Astrocyte of the cerebellum (primary cell): ENCODE data around the gene EIF3K.

Experiments
- DNase-seq: peaks from one replicate; pipeline ENCODE4 v3.0.0-alpha.2; 2011; ENCODE audit warnings: low read depth
- H3K4me3 ChIP-seq: 2 replicates; pipeline ENCODE4 v1.5.1; 2011; ENCODE audit warnings: mild to moderate bottlenecking, low read depth, low read length, moderate library complexity
- in situ Hi-C: cut with HindIII; loops from 2 replicates; pipeline ENCODE4 v1.10.0; 2017; ENCODE audit warnings: low sequenced_read_pairs
- TF ChIP-seq, protein P1 (sequence below): IDR thresholded peaks from 2 replicates; pipeline ENCODE4 v1.5.1; 2012; ENCODE audit warnings: low read length, low read depth, moderate library complexity, mild to moderate bottlenecking; ENCODE audit errors: missing control alignments

EIF3K gene

DNA sequence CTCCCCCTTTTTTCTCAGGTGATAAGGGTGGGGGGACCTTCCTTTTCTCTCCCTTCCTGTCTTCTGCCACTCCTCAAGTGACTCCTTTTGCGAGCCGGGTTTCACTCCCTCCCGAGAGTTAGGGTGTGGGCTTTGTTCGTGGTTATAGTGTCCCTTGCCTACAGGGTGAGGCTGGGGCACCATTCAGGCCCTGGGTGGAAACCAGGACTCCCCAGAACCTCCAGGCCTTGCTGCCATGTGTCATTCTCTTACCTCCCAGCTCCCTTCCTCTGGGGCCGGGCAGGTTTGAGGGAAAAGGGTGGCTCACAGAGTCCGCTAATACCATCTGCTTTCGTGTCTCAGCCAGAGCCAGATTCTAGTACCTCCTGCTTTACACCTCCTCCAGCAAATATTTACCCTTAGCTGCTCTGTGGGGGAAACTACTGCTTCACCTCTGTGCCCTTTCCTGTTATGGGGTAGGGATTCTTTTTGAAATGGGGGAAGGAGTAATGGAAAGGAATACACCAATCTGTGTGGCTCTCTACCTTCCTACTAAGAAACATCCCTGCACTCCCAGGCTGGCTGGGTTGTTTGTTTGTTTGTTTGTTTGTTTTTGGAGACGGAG, 31.3 kb downstream of the EIF3K start:
- H3K4me3 ChIP-seq, result peak overlapping the region; percentile 99
- TF ChIP-seq, protein P1, sequence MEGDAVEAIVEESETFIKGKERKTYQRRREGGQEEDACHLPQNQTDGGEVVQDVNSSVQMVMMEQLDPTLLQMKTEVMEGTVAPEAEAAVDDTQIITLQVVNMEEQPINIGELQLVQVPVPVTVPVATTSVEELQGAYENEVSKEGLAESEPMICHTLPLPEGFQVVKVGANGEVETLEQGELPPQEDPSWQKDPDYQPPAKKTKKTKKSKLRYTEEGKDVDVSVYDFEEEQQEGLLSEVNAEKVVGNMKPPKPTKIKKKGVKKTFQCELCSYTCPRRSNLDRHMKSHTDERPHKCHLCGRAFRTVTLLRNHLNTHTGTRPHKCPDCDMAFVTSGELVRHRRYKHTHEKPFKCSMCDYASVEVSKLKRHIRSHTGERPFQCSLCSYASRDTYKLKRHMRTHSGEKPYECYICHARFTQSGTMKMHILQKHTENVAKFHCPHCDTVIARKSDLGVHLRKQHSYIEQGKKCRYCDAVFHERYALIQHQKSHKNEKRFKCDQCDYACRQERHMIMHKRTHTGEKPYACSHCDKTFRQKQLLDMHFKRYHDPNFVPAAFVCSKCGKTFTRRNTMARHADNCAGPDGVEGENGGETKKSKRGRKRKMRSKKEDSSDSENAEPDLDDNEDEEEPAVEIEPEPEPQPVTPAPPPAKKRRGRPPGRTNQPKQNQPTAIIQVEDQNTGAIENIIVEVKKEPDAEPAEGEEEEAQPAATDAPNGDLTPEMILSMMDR, result no peak
- no peak for DNase-seq
- in situ Hi-C loops, result no loop called here

DNA sequence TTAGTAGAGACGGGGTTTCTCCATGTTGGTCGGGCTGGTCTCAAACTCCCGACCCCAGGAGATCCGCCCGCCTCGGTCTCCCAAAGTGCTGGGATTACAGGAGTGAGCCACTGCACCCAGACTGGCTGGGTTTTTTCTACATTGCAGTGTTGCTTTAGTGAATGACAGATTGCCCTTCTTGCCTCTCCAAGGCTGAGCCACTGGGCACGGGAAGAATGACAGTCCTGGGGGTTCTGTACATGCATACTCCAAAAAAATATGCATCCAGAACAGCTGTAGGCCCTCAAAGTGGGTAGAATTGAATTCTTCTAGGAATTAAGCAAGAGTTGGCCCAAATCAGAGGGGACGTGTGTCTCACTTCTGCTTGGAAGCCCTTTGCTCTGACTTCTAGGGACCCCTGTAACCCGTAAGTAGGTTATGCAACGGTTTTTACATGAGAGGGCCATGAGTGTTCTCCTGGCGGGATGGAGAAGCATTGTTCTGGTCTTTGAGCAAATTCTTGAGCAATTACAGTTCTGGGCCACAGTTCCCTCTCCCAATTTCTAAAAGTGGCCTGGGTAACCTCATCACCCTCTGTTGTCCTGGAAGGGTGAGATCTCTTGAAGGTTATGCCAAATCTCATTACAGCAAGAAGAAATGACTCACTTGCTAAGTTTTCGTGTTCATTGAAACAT, 32.1 kb downstream of the EIF3K start:
- in situ Hi-C loops, result no loop called here
- H3K4me3 ChIP-seq, result peak overlapping the region; percentile 99
- peak; percentile 31 for DNase-seq
- TF ChIP-seq, protein P1, result no peak

DNA sequence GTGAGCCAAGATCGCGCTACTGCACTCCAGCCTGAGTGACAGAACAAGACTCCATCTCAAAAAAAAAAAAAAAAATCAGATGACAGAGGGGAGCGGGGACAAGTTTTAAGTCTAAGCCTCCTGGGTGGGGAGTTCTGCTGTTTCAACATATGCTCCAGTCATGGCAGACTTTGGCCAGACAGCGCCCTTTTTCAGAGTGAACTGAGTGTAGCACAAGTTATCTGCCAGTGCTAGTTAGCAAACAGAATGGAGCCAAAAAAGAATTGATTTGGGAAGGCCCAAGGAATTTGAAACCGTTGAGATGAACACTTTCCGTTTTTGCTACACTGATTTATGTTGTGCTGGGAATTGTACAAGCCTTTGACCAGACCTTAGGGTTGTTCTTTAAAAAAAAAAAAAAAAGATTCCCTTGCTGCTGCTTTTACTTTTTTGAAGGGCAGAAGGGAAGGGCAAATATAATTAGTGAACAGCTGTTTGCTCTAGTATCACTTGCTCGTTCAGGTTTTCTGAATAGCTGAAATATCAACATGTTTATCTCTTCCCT, 34.1 kb downstream of the EIF3K start:
- DNase-seq, result no peak
- in situ Hi-C loops, result no loop called here
- H3K4me3 ChIP-seq, result no peak overlapping the region
- TF ChIP-seq, protein P1, result no peak

DNA sequence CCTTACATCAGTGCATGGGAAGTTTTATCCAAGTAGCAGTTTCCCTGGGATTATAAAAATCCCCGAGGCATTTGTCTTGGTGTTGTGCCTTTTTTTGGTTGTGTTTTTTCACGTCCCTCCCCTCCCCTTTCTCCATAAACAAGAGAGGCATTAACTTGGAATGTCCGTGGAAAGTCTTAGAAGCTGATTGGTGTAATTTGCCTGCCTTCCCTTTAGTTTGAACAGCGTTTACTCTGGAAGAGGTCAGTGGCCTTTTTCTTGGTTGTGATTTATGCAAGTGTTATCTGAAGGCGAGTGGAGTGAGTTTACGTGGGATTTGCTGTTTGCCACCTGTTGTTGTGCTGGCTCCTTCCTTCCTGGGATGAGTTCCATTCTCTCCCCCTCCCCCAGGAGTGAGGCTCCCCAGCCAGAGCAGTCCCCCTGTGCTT, 35.7 kb downstream of the EIF3K start:
- no peak for DNase-seq
- no peak overlapping the region for H3K4me3 ChIP-seq
- in situ Hi-C loops, result no loop called here
- TF ChIP-seq, protein P1, result no peak

DNA sequence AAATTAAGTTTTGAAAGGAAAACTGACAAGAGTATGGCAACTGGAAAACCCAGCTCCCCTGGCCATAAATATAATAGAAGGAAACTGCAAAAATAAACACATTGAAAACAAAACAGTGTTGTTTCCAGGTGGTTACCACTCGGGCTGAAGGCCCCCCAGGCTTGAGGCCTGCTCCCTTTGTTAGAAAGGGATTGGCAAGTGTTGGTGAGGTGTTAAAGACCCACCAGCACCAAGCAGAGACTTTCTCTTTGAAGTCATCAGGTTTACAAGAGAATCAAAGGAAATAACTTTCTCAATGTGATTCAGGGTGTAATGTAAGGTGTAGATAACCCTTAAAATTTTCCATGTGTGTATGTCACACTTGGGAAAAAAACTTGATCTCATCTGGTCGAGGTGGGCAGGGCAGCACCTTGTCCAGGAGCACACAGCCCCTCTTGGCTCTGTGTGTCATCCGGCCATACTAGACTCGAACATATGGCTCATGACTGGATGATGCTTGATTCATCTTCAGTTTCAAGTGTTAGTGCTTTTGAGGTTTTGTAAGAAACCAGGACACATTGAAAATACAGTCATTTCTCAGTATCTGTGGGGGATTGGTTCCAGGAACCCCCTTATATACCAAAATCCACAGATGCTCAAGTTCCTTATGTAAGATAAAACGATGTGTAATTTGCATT, 36.3 kb downstream of the EIF3K start:
- TF ChIP-seq, protein P1, result no peak
- in situ Hi-C loops, result no loop called here
- H3K4me3 ChIP-seq, result no peak overlapping the region
- DNase-seq, result no peak

DNA sequence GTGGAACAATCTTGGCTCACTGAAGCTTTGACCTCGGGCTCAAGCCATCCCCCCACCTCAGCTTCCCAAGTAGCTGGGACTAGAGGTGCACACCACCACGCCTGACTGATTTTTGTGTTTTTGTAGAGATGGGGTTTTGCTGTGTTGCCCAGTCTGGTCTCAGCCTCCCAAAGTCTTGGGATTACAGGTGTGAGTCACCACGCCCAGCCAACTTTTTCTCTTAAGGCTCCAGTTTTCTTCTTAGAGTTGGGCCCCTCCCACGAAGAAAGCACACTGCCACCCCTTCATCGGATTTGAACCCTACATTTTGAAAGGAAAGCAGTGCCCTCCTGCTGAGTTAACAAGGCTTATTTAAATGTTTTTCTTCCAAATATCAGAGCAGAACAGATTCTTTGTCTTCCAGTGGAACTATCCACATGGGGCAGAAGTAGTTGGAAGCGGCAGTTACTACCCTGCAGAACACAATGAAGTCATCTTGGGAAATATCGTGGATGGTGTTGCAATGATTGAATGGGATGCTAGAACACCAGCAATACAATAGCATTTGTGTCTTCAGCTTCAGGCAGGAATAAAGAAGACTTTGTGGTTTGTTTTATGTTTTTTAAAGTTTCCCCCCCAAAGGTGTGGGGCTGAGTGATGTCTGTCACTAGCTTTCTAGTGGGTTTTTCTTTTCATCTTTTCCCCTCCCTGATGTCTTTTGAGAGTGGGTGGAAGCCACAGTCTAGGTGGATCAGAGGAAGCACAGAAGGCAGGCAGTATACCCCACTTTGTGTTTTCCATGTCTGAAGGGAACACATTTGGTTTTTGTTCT, 37.4 kb downstream of the EIF3K start:
- in situ Hi-C loops, result no loop called here
- no peak overlapping the region for H3K4me3 ChIP-seq
- peak; percentile 50 for DNase-seq
- TF ChIP-seq, protein P1, result no peak
